RWPE1 (cell line): ENCODE results near the gene CNTN5.

ENCODE experiments used
- CTCF ChIA-PET: fragments of 350-600 bp; sonication (Branson Sonifier 250); formaldehyde crosslinking; extraction: SDS; loops from one replicate; lab custom pipeline; 2021; lab: Yijun Ruan, JAX
- POLR2A ChIA-PET: fragments of 400-600 bp; formaldehyde crosslinking; extraction: SDS; loops from one replicate; lab custom pipeline; 2020; ENCODE audit warnings: antibody characterized with exemption; ENCODE audit not compliant: low non-redundant PET; lab: Yijun Ruan, JAX
- DNase-seq: peaks from one replicate; pipeline ENCODE4 v3.0.0; 2012; ENCODE audit warnings: low spot score
- H3K27ac ChIP-seq: fragments of 450-650 bp; 2 replicates; pipeline ENCODE4 v1.5.1; 2017
- CTCF ChIP-seq: fragments of 450-650 bp; conservative IDR thresholded peaks from 2 replicates; pipeline ENCODE4 v1.5.1; 2017; ENCODE audit warnings: low read depth, mild to moderate bottlenecking

Gene CNTN5

GRCh38 chr11:99410636-99411035 is 389.9 kb downstream of the CNTN5 start:
- POLR2A ChIA-PET, result no interaction called here
- no peak for TF ChIP-seq CTCF
- H3K27ac ChIP-seq, result no peak overlapping the region
- CTCF ChIA-PET, result interaction anchor here (0.7 kb wide), 1 partner anchor 17 kb away, joined by 4 read pairs; no protein-coding TSS in a partner anchor
- no peak for DNase-seq

- no peak overlapping the region for H3K27ac ChIP-seq
- CTCF ChIA-PET, result interaction anchor here (0.6 kb wide), 1 partner anchor 257 kb away, joined by 3 read pairs; no protein-coding TSS in a partner anchor
Measured at GRCh38 chr11:99418927-99419720, 398.4 kb downstream of the CNTN5 start.

GRCh38 chr11:99419991-99420390 is 399.2 kb downstream of the CNTN5 start:
- POLR2A ChIA-PET, result no interaction called here
- CTCF ChIA-PET, result interaction anchor here (0.6 kb wide), 1 partner anchor 250 kb away, joined by 3 read pairs; no protein-coding TSS in a partner anchor
- TF ChIP-seq CTCF, result no peak
- H3K27ac ChIP-seq, result no peak overlapping the region
- DNase-seq, result no peak

More at GRCh38 chr11:99418927-99419720, 398.4 kb downstream of the CNTN5 start:
- no peak for DNase-seq
- POLR2A ChIA-PET, result no interaction called here
- TF ChIP-seq CTCF, result no peak

GRCh38 chr11:99422581-99423427 is 402.1 kb downstream of the CNTN5 start:
- POLR2A ChIA-PET, result no interaction called here
- no peak for DNase-seq
- TF ChIP-seq CTCF, result no peak
- H3K27ac ChIP-seq, result no peak overlapping the region
- CTCF ChIA-PET, result no interaction called here

- no peak overlapping the region for H3K27ac ChIP-seq
- ChIA-PET CTCF (no interaction called here), POLR2A (no interaction called here)
- TF ChIP-seq CTCF, result no peak
- no peak for DNase-seq
Measured at GRCh38 chr11:99423428-99423983, 402.8 kb downstream of the CNTN5 start.
